ENCODE data around the gene RHBDD1. TPM values are rescaled to one million over a fixed set of nuclear protein-coding genes. Genes with fewer than 3 reads are reported as not detected.
A peak's percentile ranks its signal among the peaks of the same experiment; 100 is the strongest.

RHBDD1 gene
- total RNA-seq, 1 experiment from 2014 or later, result 1.5 TPM

GRCh38 chr2:227006189-227006897 lies 170.5 kb downstream of the RHBDD1 start:
- Histone ChIP-seq H3K4me1 (no peaks in the 10 kb centered on the region), H3K4me3 (no peak overlapping the region), H3K36me3 (no peaks in the 10 kb centered on the region), H3K27ac (no peak overlapping the region), H3K27me3 (0 out of 2 replicates have a peak, but pooled peaks cover 4% of the 10 kb centered on the region), H3K9me3 (replicated peaks) (no peaks in the 10 kb centered on the region)
- no peak for DNase-seq

GRCh38 chr2:227007148-227007547 lies 171.3 kb downstream of the RHBDD1 start:
- H3K4me3 ChIP-seq, result no peak overlapping the region
- no peak for DNase-seq
- H3K9me3 ChIP-seq (replicated peaks), result no peaks in the 10 kb centered on the region
- H3K36me3 ChIP-seq, result no peaks in the 10 kb centered on the region
- no peak overlapping the region for H3K27ac ChIP-seq
- H3K27me3 ChIP-seq, result 0 out of 2 replicates have a peak, but pooled peaks cover 4% of the 10 kb centered on the region
- no peaks in the 10 kb centered on the region for H3K4me1 ChIP-seq

GRCh38 chr2:227007940-227008339 lies 172.1 kb downstream of the RHBDD1 start:
- H3K27ac ChIP-seq, result no peak overlapping the region
- H3K4me1 ChIP-seq, result no peaks in the 10 kb centered on the region
- H3K36me3 ChIP-seq, result no peaks in the 10 kb centered on the region
- H3K27me3 ChIP-seq, result 0 out of 2 replicates have a peak, but pooled peaks cover 4% of the 10 kb centered on the region
- DNase-seq, result no peak
- H3K4me3 ChIP-seq, result no peak overlapping the region
- H3K9me3 ChIP-seq (replicated peaks), result no peaks in the 10 kb centered on the region

- H3K27ac ChIP-seq, result no peak overlapping the region
- DNase-seq, result no peak
- H3K4me1 ChIP-seq, result no peaks in the 10 kb centered on the region
- H3K4me3 ChIP-seq, result no peak overlapping the region
- H3K9me3 ChIP-seq (replicated peaks), result no peaks in the 10 kb centered on the region
- no peaks in the 10 kb centered on the region for H3K36me3 ChIP-seq
- H3K27me3 ChIP-seq, result no peaks in the 10 kb centered on the region
Observed at GRCh38 chr2:227010433-227010832, 174.6 kb downstream of the RHBDD1 start.

- no peak overlapping the region for H3K27ac ChIP-seq
- no peaks in the 10 kb centered on the region for H3K9me3 ChIP-seq (replicated peaks)
- H3K4me1 ChIP-seq, result no peaks in the 10 kb centered on the region
- H3K4me3 ChIP-seq, result no peak overlapping the region
- no peaks in the 10 kb centered on the region for H3K27me3 ChIP-seq
- no peak for DNase-seq
- H3K36me3 ChIP-seq, result no peaks in the 10 kb centered on the region
Observed at GRCh38 chr2:227013330-227013729, 177.5 kb downstream of the RHBDD1 start.

GRCh38 chr2:227013881-227014280 lies 178.0 kb downstream of the RHBDD1 start:
- no peaks in the 10 kb centered on the region for H3K4me1 ChIP-seq

GRCh38 chr2:227016894-227017293 lies 181.0 kb downstream of the RHBDD1 start:
- Histone ChIP-seq H3K27me3 (no peaks in the 10 kb centered on the region), H3K9me3 (replicated peaks) (no peaks in the 10 kb centered on the region), H3K27ac (no peak overlapping the region), H3K4me1 (no peaks in the 10 kb centered on the region), H3K4me3 (no peak overlapping the region), H3K36me3 (no peaks in the 10 kb centered on the region)
- DNase-seq, result no peak

More at GRCh38 chr2:227013881-227014280, 178.0 kb downstream of the RHBDD1 start:
- Histone ChIP-seq H3K27me3 (no peaks in the 10 kb centered on the region), H3K27ac (no peak overlapping the region), H3K9me3 (replicated peaks) (no peaks in the 10 kb centered on the region), H3K4me3 (no peak overlapping the region), H3K36me3 (no peaks in the 10 kb centered on the region)
- DNase-seq, result no peak

GRCh38 chr2:227020416-227020815 lies 184.6 kb downstream of the RHBDD1 start:
- Histone ChIP-seq H3K36me3 (no peaks in the 10 kb centered on the region), H3K4me1 (no peaks in the 10 kb centered on the region), H3K27me3 (no peaks in the 10 kb centered on the region), H3K9me3 (replicated peaks) (no peaks in the 10 kb centered on the region), H3K27ac (no peak overlapping the region), H3K4me3 (no peak overlapping the region)
- DNase-seq, result no peak

- no peaks in the 10 kb centered on the region for H3K9me3 ChIP-seq (replicated peaks)
- DNase-seq, result no peak
Observed at GRCh38 chr2:227022608-227023007, 186.8 kb downstream of the RHBDD1 start.

GRCh38 chr2:227025510-227025909 lies 189.7 kb downstream of the RHBDD1 start:
- no peak for DNase-seq
- Histone ChIP-seq H3K27me3 (no peaks in the 10 kb centered on the region), H3K27ac (no peak overlapping the region), H3K4me3 (no peak overlapping the region), H3K9me3 (replicated peaks) (no peaks in the 10 kb centered on the region), H3K36me3 (no peaks in the 10 kb centered on the region), H3K4me1 (no peaks in the 10 kb centered on the region)

More at GRCh38 chr2:227022608-227023007, 186.8 kb downstream of the RHBDD1 start:
- Histone ChIP-seq H3K4me3 (no peak overlapping the region), H3K36me3 (no peaks in the 10 kb centered on the region), H3K27me3 (no peaks in the 10 kb centered on the region), H3K27ac (no peak overlapping the region), H3K4me1 (no peaks in the 10 kb centered on the region)

- no peaks in the 10 kb centered on the region for H3K9me3 ChIP-seq (replicated peaks)
- no peaks in the 10 kb centered on the region for H3K4me1 ChIP-seq
- H3K27ac ChIP-seq, result no peak overlapping the region
- no peaks in the 10 kb centered on the region for H3K36me3 ChIP-seq
- H3K27me3 ChIP-seq, result no peaks in the 10 kb centered on the region
- H3K4me3 ChIP-seq, result no peak overlapping the region
- no peak for DNase-seq
Observed at GRCh38 chr2:227029426-227030105, 193.7 kb downstream of the RHBDD1 start.

- Histone ChIP-seq H3K27me3 (no peaks in the 10 kb centered on the region), H3K36me3 (no peaks in the 10 kb centered on the region), H3K4me1 (no peaks in the 10 kb centered on the region), H3K4me3 (no peak overlapping the region), H3K9me3 (replicated peaks) (no peaks in the 10 kb centered on the region), H3K27ac (no peak overlapping the region)
- DNase-seq, result no peak
Observed at GRCh38 chr2:227030789-227031188, 194.9 kb downstream of the RHBDD1 start.

- no peak overlapping the region for H3K27ac ChIP-seq
- H3K36me3 ChIP-seq, result no peaks in the 10 kb centered on the region
- no peaks in the 10 kb centered on the region for H3K9me3 ChIP-seq (replicated peaks)
- H3K27me3 ChIP-seq, result no peaks in the 10 kb centered on the region
- H3K4me3 ChIP-seq, result no peak overlapping the region
- no peaks in the 10 kb centered on the region for H3K4me1 ChIP-seq
- DNase-seq, result no peak
Observed at GRCh38 chr2:227031379-227031778, 195.5 kb downstream of the RHBDD1 start.

GRCh38 chr2:227033471-227034148 lies 197.8 kb downstream of the RHBDD1 start:
- Histone ChIP-seq H3K27ac (no peak overlapping the region), H3K4me1 (no peaks in the 10 kb centered on the region), H3K4me3 (no peak overlapping the region), H3K27me3 (no peaks in the 10 kb centered on the region), H3K9me3 (replicated peaks) (no peaks in the 10 kb centered on the region), H3K36me3 (no peaks in the 10 kb centered on the region)
- peak; percentile 21 to 43 for DNase-seq

- Histone ChIP-seq H3K4me1 (no peaks in the 10 kb centered on the region), H3K36me3 (no peaks in the 10 kb centered on the region), H3K9me3 (replicated peaks) (no peaks in the 10 kb centered on the region), H3K4me3 (no peak overlapping the region), H3K27me3 (no peaks in the 10 kb centered on the region), H3K27ac (no peak overlapping the region)
- DNase-seq, result no peak
Observed at GRCh38 chr2:227035711-227036367, 200.0 kb downstream of the RHBDD1 start.
